GM21786 (cell line): ENCODE measurements around the gene BAZ2B.
A peak's percentile ranks its signal among the peaks of the same experiment; 100 is the strongest.

ENCODE experiments used
- ATAC-seq: cut with Tn5 transposase; IDR thresholded peaks from one replicate; pipeline ENCODE4 v1.9.1; 2021; ENCODE audit not compliant: unreplicated experiment

The BAZ2B gene

GRCh38 chr2:159349674-159350299 is 266.6 kb downstream of the BAZ2B start:
- ATAC-seq, result no peak

GRCh38 chr2:159326569-159327255 is 289.6 kb downstream of the BAZ2B start:
- ATAC-seq, result no peak

- ATAC-seq, result no peak
Observed at GRCh38 chr2:159322419-159322818, 293.9 kb downstream of the BAZ2B start.

- ATAC-seq, result no peak
Observed at GRCh38 chr2:159317392-159318088, 298.8 kb downstream of the BAZ2B start.

GRCh38 chr2:159307942-159308341 is 308.4 kb downstream of the BAZ2B start:
- ATAC-seq, result no peak

- no peak for ATAC-seq
Observed at GRCh38 chr2:159300586-159300985, 315.8 kb downstream of the BAZ2B start.

GRCh38 chr2:159298967-159299366 is 317.4 kb downstream of the BAZ2B start:
- ATAC-seq, result no peak

- ATAC-seq, result no peak
Observed at GRCh38 chr2:159297042-159297707, 319.2 kb downstream of the BAZ2B start.

- no peak for ATAC-seq
Observed at GRCh38 chr2:159292157-159292556, 324.2 kb downstream of the BAZ2B start.

GRCh38 chr2:159290289-159290907 is 325.9 kb downstream of the BAZ2B start:
- ATAC-seq, result no peak

- no peak for ATAC-seq
Observed at GRCh38 chr2:159287733-159288132, 328.6 kb downstream of the BAZ2B start.

- peak; percentile 82 for ATAC-seq
Observed at GRCh38 chr2:159286709-159287441, 329.5 kb downstream of the BAZ2B start.

- peak; percentile 20 for ATAC-seq
Observed at GRCh38 chr2:159285929-159286708, 330.2 kb downstream of the BAZ2B start, which contains the start of gene WDSUB1. TSS of gene WDSUB1 (minus strand) at chr2:159286703. CDS start at chr2:159283069, 3,634 bp downstream.

GRCh38 chr2:159285433-159285832 is 330.9 kb downstream of the BAZ2B start:
- ATAC-seq, result no peak

GRCh38 chr2:159283529-159283928 is 332.8 kb downstream of the BAZ2B start:
- ATAC-seq, result no peak

GRCh38 chr2:159281002-159281401 is 335.3 kb downstream of the BAZ2B start:
- no peak for ATAC-seq

- no peak for ATAC-seq
Observed at GRCh38 chr2:159279700-159280099, 336.6 kb downstream of the BAZ2B start.

GRCh38 chr2:159275111-159275510 is 341.2 kb downstream of the BAZ2B start:
- ATAC-seq, result no peak

- no peak for ATAC-seq
Observed at GRCh38 chr2:159272156-159272555, 344.2 kb downstream of the BAZ2B start.
